ENCODE data around the gene DNAH3.
A peak's percentile ranks its signal among the peaks of the same experiment; 100 is the strongest.
"Not testable (repeated sequence)": the region's sequence is repeated elsewhere in the genome, so short reads cannot be mapped to it uniquely, and the experiment has no call there.

The DNAH3 gene

DNA sequence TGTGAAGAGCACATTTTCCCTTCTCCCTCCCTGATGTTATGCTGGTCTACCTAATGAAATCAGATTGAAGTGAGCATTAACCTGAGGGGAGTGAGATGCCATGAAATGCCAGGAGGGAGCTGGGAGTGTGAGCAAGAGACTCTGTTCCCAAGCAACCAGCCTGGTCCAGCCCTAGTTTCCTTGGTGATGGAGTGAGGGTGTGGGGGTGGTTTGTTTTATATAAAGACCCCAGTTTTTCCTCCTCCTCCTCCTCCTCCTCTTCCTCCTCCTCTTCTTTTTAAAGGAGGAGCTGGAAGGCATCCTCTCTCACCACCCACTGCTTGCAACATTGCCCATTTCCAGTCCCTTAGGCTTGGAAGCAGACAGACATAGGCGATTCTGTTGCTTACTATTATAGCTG lies 97.1 kb downstream of the DNAH3 start:
- in situ Hi-C loops (cut with HindIII; ENCODE audit: low pct_ligation_motif_present, low pct_unique_long_range_greater_than_20kb, low sequenced_read_pairs): no loop called here
- DNase-seq: no peak

DNA sequence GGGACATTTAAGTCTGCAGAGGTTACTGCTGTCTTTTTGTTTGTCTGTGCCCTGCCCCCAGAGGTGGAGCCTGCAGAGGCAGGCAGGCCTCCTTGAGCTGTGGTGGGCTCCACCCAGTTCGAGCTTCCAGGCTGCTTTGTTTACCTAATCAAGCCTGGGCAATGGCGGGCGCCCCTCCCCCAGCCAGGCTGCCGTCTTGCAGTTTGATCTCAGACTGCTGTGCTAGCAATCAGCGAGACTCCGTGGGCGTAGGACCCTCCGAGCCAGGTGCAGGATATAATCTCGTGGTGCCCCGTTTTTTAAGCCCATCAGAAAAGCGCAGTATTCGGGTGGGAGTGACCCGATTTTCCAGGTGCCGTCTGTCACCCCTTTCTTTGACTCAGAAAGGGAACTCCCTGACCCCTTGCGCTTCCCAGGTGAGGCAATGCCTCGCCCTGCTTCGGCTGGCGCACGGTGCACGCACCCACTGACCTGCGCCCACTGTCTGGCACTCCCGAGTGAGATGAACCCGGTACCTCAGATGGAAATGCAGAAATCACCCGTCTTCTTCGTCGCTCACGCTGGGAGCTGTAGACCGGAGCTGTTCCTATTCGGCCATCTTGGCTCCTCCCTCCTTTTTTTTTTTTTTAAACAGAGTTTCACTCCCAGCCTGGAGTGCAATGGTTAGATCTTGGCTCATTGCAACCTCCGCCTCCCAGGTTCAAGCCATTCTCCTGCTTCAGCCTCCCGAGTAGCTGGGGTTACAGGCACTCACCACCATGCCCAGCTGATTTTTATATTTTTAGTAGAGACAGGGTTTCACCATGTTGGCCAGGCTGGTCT lies 102.3 kb downstream of the DNAH3 start:
- DNase-seq; in situ Hi-C loops (cut with HindIII; ENCODE audit: low pct_ligation_motif_present, low pct_unique_long_range_greater_than_20kb, low sequenced_read_pairs): not testable (repeated sequence)

DNA sequence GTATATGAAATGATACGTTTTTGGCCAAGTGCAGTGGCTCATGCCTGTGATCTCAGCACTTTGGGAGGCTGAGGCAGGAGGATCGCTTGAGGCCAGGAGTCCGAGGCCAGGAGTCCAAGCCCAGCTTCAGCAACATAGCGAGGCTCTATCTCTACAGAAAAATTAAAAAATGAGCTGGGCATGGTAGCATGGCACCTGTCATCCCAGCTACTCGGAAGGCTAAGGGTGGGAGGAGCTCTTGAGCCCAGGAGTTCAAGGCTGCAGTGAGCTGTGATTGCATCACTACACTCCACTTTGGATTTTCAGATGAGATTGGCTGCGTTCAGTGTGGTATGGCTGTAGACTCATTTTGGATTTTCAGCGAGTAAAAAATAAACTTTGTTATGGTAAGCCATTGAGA lies 112.4 kb downstream of the DNAH3 start:
- in situ Hi-C loops (cut with HindIII; ENCODE audit: low pct_ligation_motif_present, low pct_unique_long_range_greater_than_20kb, low sequenced_read_pairs): no loop called here

DNA sequence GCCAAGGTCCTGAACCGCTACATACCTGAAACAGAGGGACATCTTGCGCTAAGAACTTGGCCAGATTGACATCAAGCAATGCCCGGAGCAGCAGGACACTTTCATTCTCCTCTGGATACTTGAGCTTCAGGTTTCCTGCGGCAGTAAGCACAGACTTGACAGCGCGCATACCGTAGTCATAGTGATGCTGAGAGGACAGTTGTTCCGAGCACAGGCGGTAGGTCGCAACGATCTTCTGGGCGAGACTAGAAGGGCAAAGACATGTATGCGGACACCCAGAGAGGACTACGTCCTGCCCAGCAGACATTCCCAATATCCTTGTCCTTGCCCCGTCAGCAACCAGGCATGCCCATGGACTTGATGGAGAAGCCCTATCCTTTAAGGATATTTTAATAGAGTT lies 112.9 kb downstream of the DNAH3 start:
- in situ Hi-C loops (cut with HindIII; ENCODE audit: low pct_ligation_motif_present, low pct_unique_long_range_greater_than_20kb, low sequenced_read_pairs): no loop called here
- no peak for DNase-seq

More for the DNA sequence above, 112.4 kb downstream of the DNAH3 start:
- DNase-seq: no peak

DNA sequence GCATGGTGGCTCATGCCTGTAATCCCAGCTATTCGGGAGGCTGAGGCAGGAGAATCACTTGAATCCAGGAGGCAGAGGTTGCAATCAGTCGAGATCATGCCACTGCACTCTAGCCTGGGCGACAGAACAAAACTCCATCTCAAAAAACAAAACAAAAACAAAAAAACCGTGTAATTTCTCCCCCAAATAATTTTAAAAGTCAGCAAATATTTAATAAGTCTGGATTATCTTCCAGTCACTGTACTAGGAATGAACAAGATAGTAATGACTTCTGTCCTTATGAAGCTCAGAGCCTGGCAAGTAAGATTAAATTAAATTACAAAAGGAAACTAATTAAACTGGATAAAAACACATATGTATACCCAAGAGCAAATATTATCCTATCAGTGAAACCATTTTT lies 113.5 kb downstream of the DNAH3 start:
- DNase-seq: no peak
- in situ Hi-C loops (cut with HindIII; ENCODE audit: low pct_ligation_motif_present, low pct_unique_long_range_greater_than_20kb, low sequenced_read_pairs): no loop called here

DNA sequence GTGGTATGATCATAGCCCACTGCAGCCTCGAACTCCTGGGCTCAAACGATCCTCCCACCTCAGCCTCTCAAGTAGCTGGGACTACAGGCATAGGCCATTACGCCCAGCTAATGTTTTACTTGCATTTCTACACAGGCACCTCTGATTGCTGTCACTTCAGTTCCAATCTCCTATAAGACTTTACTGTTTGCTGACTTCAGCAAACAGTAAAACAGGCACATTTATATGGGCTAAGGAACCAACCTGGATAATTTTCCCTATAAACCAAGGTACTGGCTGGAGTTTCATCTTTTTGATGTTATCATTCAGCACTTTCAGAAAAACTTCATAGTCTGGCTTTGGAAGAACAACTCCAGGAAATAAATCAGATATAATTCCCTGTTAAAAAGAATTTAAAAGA lies 114.2 kb downstream of the DNAH3 start:
- in situ Hi-C loops (cut with HindIII; ENCODE audit: low pct_ligation_motif_present, low pct_unique_long_range_greater_than_20kb, low sequenced_read_pairs): no loop called here
- DNase-seq: no peak

DNA sequence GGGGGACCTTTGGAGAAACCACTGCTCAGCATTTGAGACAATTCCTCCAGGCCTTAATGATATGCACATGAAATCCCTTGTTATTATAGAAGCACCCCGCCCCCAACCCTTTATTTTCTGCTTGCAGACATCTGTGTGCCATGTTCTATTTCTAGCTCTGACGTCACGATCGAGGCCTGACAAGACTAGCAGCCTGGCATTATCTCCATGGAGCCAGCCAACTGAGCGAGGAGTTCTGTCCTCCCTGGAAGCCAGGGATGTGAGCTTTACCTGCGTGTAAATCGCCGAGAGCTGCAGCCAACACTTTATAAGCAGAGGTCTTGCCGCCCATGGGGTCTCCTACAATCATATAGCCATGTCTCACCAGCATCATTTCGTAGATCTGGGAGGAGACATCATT lies 116.9 kb downstream of the DNAH3 start:
- in situ Hi-C loops (cut with HindIII; ENCODE audit: low pct_ligation_motif_present, low pct_unique_long_range_greater_than_20kb, low sequenced_read_pairs): no loop called here
- no peak for DNase-seq

DNA sequence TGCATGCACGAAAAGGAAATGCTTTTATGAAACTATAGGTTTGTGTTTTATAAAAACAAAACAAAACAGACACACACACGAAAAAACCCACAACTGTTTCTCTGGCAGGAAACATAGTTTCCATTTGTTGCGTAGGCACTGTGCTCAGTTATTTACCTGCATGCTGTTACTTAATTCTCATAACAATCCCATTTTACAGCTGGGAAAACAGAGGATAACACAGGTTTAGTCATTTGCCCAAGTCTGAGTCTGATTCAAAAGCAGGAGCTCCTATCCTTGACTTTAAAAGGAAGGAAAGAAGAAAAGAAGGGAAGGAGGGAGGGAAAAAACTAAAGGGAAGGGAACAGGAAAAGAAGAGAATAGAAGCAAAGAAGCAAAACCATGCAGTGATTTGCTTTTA lies 117.4 kb downstream of the DNAH3 start:
- in situ Hi-C loops (cut with HindIII; ENCODE audit: low pct_ligation_motif_present, low pct_unique_long_range_greater_than_20kb, low sequenced_read_pairs): no loop called here
- DNase-seq: no peak

DNA sequence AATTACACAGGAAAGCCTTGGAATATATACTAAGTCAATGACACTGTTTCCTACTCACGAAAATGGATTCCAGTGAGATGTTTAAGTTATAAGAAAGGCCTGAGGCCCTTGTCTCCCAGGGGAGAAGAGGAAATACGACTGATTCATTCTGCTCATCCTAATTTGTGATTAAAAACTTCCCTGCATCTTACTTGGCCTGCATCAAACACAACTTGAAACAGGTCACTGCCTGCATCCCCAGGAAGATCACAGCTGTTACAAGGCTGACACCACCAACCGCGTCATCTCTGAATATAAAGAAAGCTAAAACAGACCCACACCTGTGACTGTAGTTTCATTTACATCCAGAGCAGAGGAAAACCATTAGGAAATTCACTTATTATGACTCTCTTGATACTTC lies 121.9 kb downstream of the DNAH3 start:
- in situ Hi-C loops (cut with HindIII; ENCODE audit: low pct_ligation_motif_present, low pct_unique_long_range_greater_than_20kb, low sequenced_read_pairs): no loop called here
- DNase-seq: no peak

DNA sequence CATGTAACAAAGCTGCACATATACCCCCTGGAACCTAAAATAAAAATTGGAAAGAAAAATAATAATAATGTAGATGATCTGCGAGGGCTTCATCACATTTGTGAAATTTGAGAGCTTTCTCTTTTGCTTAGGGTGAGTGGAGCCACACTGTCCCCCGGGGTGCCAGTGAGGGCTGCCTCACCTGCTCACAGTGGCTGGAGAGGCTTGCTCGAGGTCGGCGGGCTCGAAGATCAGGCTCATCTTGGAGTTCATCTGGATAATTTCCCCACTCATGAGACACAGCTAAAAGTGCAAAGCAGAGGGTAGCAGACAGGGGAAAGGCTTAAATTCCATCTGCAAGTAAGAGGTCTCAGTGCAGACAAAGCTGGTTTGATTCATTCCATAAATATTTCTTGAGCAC lies 123.8 kb downstream of the DNAH3 start:
- in situ Hi-C loops (cut with HindIII; ENCODE audit: low pct_ligation_motif_present, low pct_unique_long_range_greater_than_20kb, low sequenced_read_pairs): no loop called here
- DNase-seq: no peak

DNA sequence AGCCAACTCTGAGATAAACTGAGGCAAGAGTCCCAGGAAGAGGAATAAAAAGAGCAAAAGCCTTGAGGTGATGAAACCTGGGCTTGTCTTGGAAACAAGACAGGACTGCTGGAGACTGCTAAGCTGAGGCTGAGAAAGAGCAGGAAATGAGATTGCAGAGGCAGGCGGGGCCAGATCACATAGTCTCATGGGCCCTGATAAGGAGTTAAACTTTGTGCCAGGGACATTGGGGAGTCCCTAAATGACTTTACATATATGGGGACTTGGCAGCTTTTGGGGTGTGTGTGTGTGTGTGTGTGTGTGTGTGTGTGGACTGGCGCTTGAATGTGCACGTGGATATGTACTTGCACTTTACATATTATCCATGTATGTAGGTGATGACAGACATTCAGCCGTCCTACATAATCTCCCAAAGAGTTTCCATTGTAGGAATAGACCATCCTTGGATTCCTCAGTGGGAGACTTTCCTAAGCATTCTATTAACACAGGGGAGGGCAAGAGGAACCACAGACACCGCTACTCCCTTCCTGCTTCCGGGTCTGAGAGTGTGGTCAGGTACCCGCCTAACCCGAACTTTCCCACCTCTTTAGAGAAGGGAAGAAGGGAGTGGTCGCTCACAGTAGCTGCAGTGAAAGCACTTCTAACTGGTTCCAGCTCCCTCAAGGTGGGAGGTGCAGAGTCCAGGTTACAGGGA lies 127.0 kb downstream of the DNAH3 start:
- no peak for DNase-seq

DNA sequence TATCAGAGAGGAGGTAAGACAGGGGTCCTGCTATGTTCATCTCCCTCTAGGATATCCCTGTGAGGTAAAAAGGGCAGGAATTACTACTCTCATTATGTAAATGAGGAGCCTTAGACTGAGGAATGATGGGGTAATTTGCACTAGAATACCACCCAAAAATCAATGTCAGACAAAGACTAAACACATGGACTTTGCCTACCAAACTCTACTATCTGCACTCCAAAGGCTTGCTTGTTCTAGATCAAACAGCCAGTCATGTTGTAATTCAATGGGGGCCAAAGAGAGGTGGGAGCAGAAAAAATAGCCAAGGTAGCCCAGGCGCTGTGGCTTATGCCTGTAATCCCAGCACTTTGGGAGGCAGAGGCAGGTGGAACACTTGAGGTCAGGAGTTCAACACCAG lies 129.3 kb downstream of the DNAH3 start:
- DNase-seq: no peak
- in situ Hi-C loops (cut with HindIII; ENCODE audit: low pct_ligation_motif_present, low pct_unique_long_range_greater_than_20kb, low sequenced_read_pairs): no loop called here

More for the DNA sequence above, 127.0 kb downstream of the DNAH3 start:
- in situ Hi-C loops (cut with HindIII; ENCODE audit: low pct_ligation_motif_present, low pct_unique_long_range_greater_than_20kb, low sequenced_read_pairs): no loop called here

DNA sequence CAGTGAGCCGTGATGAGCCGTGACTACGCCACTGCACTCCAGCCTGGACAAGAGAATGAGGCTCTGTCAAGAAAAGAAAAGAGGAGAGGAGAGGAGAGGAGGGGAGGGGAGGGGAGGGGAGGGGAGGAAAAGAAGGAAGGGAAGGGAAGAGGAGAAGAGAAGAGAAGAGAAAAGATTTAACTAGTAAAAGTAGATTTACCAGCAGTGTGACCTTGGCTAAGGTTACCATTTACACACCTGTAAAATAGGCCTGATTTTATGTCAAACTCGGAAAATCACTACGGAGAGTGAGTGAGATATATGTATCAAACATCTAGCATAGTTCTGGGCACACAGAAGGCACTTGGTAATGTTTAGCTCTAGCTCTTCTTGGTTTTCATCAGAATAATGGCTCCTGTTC lies 140.8 kb downstream of the DNAH3 start:
- in situ Hi-C loops (cut with HindIII; ENCODE audit: low pct_ligation_motif_present, low pct_unique_long_range_greater_than_20kb, low sequenced_read_pairs): no loop called here
- no peak for DNase-seq

DNA sequence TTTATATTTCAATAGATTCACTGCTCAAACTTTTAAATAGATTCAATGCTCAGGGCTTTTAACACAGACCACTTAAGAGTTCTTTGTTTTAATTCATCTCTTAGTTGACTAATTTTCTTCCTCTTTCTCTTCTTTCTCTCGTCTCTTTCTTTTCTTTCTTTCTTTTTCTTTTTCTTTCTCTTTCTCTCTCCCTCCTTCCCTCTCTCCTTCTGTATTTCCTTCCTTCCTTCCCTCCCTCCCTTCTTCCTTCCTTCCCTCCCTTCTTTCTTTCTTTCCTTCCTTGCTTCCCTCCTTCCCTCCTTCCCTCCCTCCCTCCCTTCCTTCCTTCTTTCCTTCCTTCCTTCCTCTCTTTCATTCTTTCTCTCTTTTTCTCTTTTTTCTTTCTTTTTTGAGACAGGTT lies 145.6 kb downstream of the DNAH3 start:
- in situ Hi-C loops (cut with HindIII; ENCODE audit: low pct_ligation_motif_present, low pct_unique_long_range_greater_than_20kb, low sequenced_read_pairs): no loop called here
- no peak for DNase-seq

DNA sequence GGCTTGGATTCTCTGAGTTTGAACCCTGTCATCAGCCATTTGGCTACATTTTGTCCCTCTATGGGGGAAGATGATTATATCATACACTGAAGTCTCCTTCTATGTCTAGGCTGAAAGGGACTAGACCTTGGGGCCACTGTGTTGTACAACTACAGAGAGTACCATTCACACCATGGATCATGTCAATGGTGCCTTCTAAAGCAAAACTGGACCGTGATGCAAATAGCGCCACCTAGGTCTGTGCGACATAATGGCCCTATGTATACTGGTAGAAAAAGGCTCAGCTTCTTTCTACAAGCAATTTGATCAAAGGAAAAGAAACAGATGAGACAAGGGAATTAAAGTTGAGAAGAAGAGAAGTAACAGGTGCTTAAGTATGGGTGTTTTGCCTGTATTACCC lies 149.4 kb downstream of the DNAH3 start:
- peak; percentile 54 for DNase-seq

DNA sequence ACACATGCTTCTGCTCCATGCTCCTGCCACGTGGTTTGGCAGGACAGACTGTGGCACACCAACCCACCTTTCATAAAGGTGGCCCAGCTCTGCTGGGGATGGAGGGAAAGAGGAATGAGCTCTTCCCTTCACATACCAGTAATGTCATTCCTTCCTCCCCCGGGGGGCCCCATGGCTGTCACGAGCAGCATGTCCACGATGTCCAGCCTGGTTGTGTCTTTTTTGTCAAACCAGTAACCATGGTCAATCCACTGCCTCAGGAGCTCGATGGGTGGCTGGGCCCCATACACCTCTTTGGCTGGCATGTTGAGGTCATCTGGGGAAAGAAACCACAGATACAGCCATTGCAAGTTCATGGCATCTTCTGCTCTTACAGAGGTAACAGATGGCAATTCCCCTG lies 153.5 kb downstream of the DNAH3 start:
- in situ Hi-C loops (cut with HindIII; ENCODE audit: low pct_ligation_motif_present, low pct_unique_long_range_greater_than_20kb, low sequenced_read_pairs): no loop called here

More for the DNA sequence above, 149.4 kb downstream of the DNAH3 start:
- in situ Hi-C loops (cut with HindIII; ENCODE audit: low pct_ligation_motif_present, low pct_unique_long_range_greater_than_20kb, low sequenced_read_pairs): no loop called here

DNA sequence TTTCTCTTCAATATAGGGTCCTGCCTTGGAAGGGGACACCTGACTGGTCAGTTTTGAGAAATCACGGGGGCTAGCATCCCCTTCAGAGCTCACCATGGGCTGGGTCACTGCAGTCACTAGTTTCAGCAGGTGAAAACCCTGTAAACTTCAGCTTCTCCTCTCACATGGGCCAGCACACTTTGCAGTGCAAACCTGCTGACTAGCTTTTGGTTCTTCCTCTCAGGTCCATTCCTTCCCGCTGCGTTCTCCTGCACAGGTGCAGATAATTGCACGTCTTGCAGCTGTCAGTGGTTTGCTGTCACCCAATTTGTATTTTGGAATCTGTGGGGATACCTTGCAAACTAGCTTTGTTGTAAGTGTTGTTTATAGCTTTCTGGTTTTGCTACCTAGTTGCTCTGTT lies 154.9 kb downstream of the DNAH3 start:
- no peak for DNase-seq
- in situ Hi-C loops (cut with HindIII; ENCODE audit: low pct_ligation_motif_present, low pct_unique_long_range_greater_than_20kb, low sequenced_read_pairs): no loop called here

More for the DNA sequence above, 153.5 kb downstream of the DNAH3 start:
- no peak for DNase-seq

DNA sequence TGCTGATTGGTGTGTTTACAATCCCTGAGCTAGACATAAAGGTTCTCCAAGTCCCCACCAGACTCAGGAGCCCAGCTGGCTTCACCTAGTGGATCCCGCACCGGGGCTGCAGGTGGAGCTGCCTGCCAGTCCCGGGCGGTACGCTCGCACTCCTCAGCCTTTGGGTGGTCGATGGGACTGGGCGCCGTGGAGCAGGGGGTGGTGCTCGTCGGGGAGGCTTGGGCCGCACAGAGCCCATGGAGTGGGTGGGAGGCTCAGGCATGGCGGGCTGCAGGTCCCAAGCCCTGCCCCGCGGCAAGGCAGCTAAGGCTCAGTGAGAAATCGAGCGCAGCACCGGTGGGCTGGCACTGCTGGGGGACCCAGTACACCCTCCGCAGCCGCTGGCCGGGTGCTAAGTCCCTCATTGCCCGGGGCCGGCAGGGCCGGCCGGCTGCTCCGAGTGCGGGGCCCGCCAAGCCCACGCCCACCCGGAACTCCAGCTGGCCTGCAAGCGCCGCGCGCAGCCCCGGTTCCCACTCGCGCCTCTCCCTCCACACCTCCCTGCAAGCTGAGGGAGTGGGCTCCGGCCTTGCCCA lies 161.1 kb downstream of the DNAH3 start:
- DNase-seq; in situ Hi-C loops (cut with HindIII; ENCODE audit: low pct_ligation_motif_present, low pct_unique_long_range_greater_than_20kb, low sequenced_read_pairs): not testable (repeated sequence)

DNA sequence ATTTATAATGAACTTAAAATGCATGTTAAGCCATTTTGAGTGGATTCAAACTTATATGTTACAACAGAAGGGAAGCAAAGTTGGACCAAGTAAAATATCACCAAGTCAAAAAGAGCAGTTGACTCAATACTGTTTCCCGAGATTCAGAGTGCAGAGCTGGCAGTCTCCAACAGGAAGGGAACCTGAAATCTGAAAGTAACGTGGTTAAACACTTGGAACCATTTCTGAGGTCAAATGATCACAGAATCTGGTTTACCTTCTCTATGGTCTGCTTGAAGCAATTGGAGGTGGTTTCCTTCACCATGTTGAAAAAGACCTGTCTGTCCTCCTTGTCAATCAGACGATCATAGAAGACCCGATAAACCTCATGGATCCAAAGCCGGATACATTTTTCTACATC lies 163.6 kb downstream of the DNAH3 start:
- no peak for DNase-seq
- in situ Hi-C loops (cut with HindIII; ENCODE audit: low pct_ligation_motif_present, low pct_unique_long_range_greater_than_20kb, low sequenced_read_pairs): no loop called here

DNA sequence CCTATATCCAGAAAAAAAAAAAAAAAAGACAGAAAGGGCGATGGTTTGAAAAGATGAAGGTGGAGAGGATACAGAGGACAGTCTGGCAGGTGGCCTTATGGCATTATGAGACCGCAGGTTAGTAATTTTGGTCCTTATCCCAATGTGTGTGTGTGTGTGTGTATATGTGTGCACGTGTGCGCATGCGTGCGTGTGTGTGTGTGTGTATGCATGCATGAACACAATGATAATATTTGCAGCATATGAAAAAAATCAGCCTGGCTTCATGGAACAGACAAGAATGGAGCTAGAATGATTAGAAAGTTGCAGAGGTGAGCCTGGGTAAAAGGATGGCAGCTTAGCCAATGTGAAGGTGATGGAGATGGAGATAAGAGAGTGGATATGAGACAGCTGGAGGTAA lies 166.6 kb downstream of the DNAH3 start:
- DNase-seq: no peak
- in situ Hi-C loops (cut with HindIII; ENCODE audit: low pct_ligation_motif_present, low pct_unique_long_range_greater_than_20kb, low sequenced_read_pairs): no loop called here

Data from ACHN (cell line).